ENCODE results near the gene ADAM12.
A peak's percentile ranks its signal among the peaks of the same experiment; 100 is the strongest.

Gene ADAM12

DNA sequence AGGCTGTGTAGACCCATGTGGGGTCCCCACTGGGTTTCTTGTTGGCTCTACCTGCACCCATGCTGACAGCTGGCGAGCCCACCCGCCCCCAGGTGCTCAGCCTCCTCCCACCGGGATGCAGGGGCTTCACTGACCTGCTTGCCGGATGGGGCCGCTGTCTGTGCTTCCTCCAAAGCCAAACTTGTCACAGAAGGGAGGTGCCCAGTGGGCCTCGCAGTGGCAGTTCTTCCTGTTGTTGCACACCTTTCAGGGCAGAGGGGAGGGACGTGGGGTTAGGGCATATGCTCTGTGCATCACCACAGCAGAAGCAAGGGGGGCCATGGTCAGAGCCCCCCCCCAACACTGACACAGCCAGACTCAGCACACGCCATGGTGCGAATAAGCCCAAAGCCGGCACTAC lies 345.4 kb downstream of the ADAM12 start:
- no peak for DNase-seq

DNA sequence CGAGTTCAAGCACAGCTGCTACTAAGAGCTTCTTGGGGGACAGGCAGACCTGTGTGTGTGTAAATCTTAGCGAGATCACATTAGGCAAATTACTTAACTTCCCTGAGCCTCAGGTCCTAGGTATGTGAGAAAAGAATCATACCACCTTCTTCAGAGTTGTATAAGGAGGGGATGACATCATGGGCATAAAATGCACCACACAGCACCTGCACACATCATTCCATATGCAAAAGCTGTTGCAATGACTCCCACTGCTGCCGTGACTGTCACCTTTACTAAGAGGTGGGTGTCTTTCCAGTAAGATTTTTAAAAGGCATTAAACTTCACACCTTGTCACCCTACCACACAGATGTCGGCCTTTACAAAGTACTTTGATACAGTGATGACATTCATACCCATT lies 345.9 kb downstream of the ADAM12 start:
- DNase-seq = no peak

DNA sequence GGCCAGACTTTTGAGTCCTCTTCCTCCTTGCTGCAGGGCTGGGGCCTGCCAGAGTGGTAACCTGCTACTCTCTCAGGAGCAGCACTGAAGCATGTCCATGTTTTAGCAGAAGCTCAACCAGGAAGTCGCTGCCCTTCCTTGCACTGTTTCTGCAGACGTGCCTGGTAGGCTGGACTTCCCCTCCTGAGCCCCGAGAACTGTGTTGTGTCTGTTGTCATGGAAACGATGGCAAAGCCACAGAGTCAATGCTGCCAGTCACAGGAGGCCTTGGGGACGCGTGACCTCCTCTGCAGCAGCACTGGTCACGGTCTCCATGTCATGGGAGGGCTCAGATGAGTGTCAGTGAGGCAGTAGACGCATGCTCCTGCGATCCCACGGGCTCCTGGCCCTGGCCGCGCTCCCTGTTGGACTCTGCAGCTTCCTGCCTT lies 346.5 kb downstream of the ADAM12 start:
- peak; percentile 2 to 43 (median 24) for DNase-seq

DNA sequence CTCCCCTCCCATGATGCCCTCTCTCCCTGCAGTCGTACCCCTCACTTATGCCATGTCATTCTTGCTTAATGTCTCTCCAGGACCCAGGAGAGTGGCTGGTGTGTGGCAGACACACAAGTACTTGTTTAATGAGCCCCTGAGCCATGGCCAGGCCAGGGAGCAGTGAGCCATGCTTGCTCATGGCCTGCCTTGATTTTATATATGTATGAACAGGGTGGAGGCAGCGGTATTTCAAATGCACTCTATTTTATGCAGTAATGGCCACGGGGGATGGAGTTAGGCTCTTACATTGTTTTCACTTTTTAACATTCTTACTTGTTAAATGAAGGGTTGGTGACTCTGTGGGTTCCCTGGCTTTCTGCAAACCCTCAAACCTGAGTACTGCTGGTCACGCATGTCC lies 347.2 kb downstream of the ADAM12 start:
- DNase-seq = no peak

DNA sequence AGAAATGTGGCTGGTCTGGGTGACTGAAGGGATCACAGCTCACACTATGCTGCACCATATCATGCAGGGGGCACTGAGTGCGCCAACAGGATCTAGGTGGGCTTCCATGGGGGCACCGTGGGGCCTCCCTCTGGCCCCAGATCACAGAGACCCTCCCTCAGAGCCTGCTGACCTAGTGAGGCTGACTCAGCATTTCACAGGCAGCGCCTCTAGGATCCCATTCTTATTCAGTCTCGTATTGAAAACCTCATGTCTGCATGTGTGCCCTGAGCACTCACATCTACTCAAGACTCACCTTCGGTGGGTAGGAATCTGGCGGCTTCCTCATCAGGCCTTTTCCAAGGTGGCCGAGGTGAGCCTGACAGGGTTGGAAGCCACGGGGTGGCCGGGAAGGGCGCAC lies 350.3 kb downstream of the ADAM12 start:
- DNase-seq = no peak

DNA sequence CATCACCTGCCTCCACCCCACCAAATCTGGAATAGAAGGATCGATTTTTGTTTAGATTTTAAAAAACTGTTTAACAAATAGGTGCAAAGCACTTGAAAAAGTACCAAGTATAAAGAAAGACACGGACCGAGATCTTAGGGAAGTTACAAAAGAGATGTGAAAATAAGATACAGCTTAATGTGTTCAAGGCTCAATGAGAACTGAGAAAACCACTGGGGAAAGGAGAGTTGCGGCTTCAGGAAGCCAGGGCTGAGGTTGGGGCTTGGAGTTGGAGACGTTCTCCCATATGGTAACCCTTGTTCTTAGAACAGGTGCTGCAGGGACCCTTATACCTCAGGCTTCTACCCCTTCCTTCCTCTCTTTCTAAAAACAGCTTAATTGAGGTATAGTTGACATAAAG lies 351.8 kb downstream of the ADAM12 start:
- DNase-seq = no peak

DNA sequence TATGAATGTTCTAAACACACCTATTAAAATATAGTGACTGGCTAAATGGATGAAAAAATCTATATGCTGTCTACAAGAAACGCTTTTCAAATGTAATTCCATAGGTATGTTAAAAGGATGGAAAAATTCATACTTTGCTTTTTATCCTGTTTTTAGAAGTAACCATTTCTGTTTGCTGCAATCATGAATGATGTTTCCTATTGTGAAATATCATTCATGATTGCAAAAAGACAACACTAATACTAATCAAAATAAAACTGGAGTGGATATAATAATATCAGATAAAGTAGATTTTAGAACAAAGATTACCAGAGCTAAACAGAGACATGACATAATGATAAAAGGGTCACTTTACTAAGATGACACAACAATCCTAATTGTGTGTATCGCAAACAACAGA lies 353.7 kb downstream of the ADAM12 start:
- DNase-seq = no peak

DNA sequence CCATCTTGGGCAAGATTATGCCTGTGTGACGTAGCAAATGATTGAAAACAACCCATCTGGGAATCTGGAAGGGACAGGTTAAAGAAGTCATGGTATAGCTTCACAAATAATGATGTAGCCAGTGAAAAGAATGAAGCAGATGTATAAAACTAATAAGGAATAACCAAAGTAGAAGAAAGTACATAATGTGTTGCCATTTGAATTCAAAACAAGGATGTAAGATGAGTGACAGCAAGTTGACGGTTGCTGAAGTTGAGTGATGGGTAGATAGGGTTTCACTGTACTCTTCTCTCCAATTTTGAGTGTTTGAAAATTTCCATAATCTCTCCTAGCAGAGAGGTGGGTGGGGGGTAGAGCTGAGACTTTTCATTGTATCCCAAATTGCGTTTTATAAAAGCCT lies 358.3 kb downstream of the ADAM12 start:
- DNase-seq = no peak

DNA sequence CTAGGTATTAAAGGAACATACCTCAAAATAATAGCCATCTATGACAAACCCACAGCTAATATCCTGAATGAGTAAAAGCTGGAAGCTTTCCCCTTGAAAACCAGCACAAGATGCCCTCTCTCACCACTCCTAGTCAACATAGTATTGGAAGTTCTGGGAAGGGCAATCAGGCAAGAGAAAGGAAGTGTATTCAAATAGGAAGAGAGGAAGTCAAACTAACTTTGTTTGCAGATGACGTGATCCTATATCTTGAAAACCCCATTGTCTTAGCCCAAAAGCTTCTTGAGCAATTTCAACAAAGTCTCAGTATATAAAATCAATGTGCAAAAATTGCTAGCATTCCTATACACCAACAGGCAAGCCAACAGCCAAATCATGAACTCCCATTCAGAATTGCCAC lies 360.6 kb downstream of the ADAM12 start:
- DNase-seq = no peak

DNA sequence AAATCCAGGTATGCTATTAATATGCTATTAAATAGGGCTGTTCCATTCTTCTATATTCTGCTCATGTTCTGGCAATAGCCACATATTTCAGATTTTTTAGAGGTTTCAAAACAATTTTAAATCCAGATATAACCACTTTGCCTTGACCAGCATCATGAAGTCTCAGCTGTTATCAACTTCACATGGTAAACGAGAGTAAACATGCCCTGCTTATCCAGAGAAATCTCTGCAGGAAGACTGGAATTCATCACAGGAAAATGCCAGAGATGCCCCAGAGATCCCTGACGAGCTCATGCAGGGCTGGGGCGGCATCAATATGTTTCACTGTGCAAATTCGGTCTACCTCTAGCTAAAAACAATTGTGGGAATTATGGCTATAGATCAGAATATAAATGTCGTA lies 365.4 kb downstream of the ADAM12 start:
- no peak for DNase-seq

DNA sequence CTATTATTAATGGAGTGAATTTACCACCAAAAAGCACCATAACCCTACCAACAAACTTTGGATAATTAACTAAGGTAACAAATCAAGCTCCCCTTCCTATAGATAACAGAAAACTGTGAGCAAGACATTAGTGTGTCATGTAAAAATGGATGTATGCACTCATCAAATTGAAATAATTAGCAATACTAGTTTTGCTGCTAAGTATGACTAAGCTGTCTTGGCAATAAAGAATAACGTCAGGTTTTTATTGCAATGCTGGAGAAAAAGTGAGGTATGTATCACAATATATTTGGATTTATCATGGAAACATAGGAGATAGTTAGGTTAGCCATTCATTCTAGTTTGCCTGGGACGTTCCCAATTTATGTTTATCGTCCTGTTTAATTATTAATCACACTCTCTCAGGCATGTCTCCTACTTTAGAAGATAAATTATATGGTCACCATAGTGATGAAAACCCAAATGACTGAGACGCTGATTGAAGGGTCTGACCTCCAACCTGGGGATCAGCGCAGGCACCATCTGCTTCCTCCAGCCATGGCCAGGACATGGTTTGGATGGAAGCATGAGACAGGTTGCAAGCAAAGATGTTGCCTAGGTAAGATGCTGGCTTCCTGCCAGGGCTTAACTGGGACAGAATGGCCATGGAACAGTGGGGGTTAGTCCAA lies 366.3 kb downstream of the ADAM12 start:
- DNase-seq = peak in 1 of 3 experiments; percentile 0

DNA sequence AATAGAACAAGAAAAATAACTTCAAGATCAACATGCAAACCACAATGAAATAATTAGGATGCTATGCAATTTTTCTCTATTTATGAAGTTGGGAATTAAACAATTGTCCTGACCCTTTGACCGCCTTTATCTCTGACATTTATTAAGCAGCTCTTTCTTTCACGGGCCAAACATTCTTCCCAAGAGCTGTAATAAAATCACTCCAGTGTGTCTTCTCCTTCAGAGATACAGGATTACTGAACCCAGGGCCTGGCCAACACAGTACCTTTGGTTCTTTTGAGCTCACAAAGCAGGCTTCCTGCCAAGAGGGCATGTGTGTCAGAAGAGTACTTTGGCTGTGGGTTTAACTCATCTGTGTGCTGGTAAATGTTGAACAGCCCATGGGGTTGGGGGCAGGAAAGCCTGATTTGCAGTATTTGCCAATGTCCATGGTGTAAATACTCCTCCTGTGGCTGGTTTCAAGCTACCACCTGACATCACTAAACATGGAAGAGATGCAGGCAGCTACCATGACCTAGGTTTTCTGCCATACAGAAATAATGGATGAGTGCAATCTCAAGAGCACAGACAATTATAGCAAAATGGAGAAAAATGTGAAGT lies 370.2 kb downstream of the ADAM12 start:
- DNase-seq = no peak

DNA sequence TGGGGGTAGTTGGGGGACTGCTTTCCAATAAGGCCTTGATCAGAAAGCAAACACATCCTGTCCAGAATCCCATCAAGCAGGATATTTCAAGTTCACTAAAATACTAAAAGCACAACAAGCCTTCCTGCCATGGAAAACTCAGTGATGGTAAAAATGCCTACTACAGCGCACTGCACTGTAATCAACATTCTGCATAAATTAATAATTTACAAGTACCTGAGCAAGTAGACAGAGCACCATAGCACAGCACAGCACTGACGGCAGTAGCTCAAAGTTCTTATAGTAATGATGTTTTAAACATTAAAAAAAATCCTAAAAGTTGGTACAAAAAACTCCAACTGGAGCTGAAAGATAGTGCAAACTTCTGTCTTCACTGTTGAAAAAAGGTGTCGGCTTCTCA lies 371.4 kb downstream of the ADAM12 start:
- DNase-seq = no peak

DNA sequence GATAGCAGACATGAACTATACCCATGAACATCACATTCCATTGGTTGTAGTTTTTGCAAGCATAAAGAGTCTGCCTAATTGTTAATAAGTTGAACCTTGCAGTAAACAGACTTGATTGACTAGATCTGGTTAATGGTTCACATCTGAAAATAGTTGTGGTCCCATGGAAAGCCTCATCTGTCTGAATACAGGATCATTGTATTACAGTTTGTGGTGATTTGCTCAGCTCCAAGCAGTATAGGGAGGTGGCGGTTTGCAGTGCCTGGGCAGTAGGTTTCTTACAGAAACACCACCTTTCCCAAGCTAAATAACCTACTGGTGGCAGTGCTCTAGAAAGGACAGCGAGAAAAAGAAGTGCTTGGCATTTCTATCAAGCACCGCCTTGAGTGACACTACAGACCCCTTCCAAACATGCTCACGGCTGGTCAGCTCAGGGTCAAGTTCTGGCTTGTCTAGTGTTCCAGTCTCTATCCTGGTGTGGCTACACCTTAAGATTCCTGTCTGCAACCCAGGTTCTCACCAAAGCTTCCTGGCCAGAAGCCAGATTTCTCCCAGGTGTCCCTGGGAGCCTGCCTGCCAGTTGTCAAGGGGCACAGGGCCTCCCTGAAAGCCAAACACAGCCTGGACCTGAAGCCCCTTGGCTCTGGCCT lies 372.0 kb downstream of the ADAM12 start:
- DNase-seq = no peak

DNA sequence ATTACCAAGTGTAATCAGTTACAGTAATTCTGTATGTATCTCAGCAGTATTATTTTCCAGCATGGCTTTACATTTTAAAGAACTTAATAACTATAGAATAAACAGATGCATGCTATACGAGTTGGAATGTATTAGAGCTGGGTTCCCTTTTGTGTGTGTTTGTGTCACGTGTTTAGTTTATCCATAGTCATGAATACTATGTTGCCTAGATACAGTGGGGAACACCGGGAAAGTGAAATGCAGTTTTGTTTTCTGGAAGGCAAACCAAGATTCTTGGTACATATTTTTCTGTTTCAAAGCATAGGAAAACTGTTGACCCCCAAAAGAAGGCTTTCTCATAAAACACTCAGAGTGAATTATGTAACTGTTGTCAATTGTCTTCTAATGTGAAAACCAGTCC lies 372.9 kb downstream of the ADAM12 start:
- no peak for DNase-seq

DNA sequence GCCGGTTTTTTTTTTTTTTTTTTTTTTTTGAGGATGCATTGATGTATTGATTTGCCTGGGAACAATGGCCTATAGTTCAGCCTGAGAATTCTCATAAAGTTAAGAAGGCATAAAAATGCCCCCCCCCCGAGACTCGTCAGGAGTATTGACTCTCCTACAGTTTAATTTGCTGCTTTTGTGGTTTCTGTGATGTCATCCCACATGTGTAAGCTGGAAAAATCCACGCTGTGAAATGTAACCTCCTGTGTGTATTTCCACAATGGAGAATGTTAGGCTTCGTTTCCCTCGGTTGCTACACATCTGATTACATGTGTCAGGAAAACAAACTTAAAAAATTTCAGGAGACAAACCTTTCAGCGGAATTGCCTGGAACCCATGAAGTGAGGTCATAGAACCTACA lies 374.0 kb downstream of the ADAM12 start:
- no peak for DNase-seq

DNA sequence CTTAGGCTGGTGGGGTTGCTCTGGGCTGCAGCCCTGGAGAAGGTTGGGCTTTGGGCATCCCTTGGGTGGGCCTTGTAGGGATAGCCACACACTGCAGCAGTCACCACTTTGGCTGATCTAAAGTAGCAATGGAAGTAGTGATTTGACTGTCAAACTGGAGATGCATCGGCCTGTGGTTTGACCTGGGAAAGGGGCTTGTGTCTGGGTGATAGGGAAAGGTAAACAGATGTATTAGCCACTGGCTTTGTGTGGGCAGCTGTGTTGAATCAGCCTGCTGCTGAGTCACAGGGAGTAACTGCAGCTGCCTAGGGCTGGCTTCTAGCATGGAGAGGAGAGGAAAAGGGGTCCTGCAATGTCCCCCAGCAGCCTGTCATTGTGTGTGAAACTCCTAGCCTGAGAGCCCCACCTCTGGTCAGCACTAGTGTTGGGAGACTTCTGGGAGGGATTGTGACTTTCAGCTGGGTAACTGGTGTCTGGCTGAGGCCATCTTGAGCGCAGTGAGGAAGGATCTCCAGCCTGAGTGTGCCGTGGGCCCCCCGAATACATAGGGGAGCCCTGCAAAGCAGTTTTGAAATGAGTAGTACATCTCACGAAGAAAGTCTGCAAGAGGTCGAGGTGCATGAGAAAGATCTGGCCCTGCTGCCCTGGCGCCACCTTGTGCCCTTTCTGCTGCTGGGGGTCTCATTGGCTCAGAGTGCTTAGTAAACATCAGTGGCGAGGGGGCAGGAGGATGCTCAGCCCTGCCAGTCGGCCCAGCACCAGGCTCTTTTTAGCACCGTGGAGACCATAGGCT lies 374.6 kb downstream of the ADAM12 start:
- DNase-seq = peak in 1 of 3 experiments; percentile 11

DNA sequence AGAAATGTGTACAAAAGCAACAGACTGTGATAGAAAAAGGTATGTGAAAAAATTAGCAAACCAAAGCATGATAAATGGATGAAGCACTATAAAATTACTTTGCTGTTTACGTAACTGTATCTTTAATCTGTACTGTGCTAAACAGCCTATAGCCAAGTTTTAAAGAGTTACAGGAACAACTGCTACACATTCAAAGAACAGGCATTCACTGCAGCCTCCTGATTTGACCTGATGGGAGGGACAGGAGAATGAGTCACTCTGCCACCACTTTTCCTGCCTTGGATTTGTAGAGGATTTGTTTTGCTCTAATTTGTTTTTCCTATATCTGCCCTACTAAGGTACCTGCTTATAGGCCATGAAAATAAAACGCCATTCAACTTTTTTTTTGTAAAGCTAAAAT lies 375.8 kb downstream of the ADAM12 start:
- DNase-seq = no peak

DNA sequence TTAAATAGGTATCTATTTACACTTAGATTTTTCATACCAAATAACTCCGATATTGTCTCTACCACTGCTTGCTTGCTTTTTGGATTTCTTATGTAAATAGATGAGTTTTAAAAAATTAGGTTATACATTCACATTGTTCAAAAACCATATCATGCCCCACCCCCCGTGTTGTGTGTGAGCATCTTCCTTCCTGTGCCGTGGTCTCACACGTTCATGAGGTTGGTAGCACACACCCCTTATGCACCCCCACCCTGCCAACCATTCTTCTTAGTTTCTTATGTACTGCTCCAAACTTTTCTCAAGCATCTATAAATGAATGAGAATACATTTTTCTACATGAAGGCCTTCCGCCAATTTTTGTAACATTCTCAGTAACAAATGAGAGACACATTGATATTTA lies 376.3 kb downstream of the ADAM12 start:
- no peak for DNase-seq

DNA sequence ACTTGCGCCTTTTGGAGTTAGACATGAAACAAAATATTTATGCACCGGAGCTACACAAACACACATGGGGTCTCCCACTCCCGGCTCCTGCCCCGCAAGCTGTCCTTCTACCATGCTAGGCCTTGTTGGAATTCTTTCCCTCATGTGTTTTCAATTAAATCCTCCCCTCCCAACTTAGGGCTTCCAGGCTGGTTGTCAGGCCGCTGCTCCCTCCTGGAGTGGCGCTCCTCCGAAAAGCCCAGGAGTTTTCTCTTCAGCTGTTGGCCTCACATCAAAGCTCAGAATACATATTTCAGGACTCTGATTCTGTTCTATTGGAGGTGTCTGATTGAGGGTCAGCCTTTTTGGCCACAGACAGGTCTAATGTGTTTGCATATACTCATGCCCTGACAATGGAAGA lies 378.6 kb downstream of the ADAM12 start:
- no peak for DNase-seq

DNA sequence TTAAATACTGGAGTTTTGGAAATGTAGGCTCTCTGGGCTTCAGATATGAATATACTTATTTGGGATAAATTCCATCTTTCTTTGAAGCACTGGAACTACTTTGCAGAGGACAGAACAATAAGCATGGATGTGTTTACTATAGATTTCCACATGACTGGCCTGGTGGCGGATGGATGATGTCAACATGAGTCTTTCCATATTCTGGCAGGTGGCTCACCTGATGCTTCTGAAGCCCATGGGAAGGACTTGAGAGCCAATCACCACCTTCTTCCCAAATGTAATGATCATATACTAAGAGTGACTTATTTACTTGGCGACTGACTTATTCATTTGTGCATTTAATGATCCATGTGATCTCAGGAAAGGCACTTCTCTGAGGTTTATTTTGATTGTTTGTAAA lies 381.4 kb downstream of the ADAM12 start:
- DNase-seq = peak in 1 of 3 experiments; percentile 6

DNA sequence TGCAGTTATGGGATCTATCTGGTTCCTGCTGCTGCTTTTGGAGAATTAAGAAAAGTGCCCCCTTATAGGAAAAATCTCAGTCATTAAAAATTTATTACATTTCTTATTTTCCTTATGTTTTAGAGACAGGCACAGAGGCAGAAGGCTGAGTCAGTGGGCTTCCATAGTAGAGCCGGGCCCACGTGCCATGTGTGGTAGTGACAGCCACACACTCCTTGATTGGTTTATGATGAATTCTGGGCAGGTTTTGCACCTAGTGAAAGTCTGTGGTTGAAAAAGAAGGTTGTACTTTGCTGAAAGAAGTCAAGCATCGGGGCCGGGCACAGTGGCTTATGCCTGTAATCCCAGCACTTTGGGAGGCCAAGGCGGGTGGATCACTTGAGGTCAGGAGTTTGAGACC lies 382.0 kb downstream of the ADAM12 start:
- DNase-seq = no peak

DNA sequence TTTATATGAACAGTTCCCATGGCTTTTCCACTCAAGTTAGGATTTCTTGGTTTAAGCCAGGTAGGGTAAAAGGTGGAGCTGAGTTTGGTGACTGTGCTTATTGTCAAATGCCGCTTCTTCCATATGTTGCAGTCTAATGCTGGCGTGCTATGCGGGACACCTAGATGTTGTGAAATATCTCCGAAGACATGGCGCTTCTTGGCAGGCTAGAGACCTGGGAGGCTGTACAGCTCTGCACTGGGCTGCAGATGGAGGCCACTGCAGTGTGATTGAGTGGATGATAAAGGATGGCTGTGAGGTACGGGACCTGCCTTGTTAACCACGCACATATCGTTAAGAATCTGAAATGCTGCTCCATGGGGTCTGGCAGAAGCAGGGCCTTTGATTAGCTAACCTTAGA lies 383.5 kb downstream of the ADAM12 start:
- DNase-seq = no peak

DNA sequence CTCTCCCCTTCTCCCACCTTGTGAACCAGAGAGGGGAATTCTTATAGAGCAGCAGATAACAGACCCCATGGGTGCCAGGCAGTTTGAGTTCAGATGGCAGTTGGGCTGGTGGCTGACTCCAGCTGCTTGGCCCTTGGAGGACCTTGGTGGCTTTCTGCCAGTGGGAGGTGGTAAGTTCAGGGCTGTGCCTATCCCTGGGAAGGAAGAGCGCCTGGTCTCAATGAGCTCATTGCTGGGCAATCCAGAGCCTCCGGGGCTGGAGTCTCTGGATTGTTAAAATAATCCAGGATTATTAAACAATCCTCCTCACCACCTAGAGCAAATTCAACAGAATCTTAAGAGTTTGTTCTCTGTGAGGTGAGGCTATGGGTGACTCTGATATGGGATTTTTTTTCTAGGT lies 386.7 kb downstream of the ADAM12 start:
- DNase-seq = no peak

Measured in NCI-H1417 (cell line).